SK-N-DZ (cell line): Measurements from ENCODE around the gene ZNF79.

Experiments
- small RNA-seq, 2 experiments: library from RNA; depleted of rRNA; stranded (forward); fragments of <200 nt; gene quantifications; one replicate each; pipeline ENCODE3, GENCODE V24; 2014

The ZNF79 gene

Small RNA genes lying within 50 kb of the gene (small RNA-seq; reads per million reads assigned to genes)
- 0 reads per million in 2 experiments for gene RF00019
- 18.8 to 319 reads per million in 2 experiments for gene SNORA65
